Measurements from ENCODE around the gene RBM27. TPM values are rescaled to one million over a fixed set of nuclear protein-coding genes. Genes with fewer than 3 reads are reported as not detected.
"Not testable (repeated sequence)": the region's sequence is repeated elsewhere in the genome, so short reads cannot be mapped to it uniquely, and the experiment has no call there.

The RBM27 gene
- total RNA-seq: 20.7 and 21.8 TPM in 2 replicates

GRCh38 chr5:146203011-146203871 lies at the start of gene RBM27:
Gene RBM27 (plus strand): TSS chr5:146203605. CDS start chr5:146203766, 161 bp downstream.
- intact Hi-C loops (cut with micrococcal nuclease): loop anchor here (1.0 kb wide), 2 partner anchors 21 to 244 kb away; partner anchors contain the start of genes LARS1 and TCERG1

GRCh38 chr5:146158255-146158654 lies 45.1 kb upstream of the RBM27 start:
- intact Hi-C loops (cut with micrococcal nuclease): no loop called here

- intact Hi-C loops (cut with micrococcal nuclease): no loop called here
Observed at GRCh38 chr5:146164382-146164781, 39.0 kb upstream of the RBM27 start.

DNA sequence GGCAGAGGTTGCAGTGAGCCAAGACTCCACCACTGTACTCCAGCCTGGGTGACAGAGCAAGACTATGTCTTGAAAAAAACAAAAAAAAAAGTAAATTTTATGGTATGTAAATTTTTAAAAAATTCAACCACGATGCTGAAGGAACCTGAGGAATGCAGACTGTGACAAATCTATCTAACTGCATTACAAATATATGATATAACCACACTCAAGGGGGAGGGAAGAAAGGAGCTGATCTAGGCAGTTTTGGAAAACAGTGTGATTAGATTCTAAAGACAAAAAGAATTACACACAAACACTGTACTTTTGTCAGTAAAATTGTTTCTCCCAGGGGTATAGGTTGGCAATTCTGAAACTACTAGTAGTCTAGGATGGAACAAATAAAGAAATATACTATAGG lies 37.9 kb upstream of the RBM27 start:
- intact Hi-C loops (cut with micrococcal nuclease): no loop called here

DNA sequence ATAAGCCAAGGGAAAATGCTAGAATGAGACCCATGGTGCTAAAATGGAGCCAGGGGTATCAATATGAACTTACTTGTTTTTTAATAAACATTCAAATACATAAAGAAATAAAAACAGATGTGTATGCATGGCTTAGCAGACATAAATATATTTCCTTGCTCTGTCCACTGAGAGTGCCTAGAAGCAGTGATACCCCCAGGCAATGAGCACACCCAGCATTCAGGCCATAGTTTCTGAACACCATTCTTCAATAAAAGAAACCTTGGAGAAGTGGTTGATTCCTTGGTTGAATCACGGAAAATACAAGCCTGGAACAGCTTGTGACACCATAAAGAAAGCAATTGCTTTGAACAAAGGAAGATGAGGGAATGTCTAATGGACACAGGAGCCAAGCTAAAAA lies 37.5 kb upstream of the RBM27 start:
- intact Hi-C loops (cut with micrococcal nuclease): no loop called here

- intact Hi-C loops (cut with micrococcal nuclease): no loop called here
Observed at GRCh38 chr5:146169076-146169475, 34.3 kb upstream of the RBM27 start.

GRCh38 chr5:146173049-146173448 lies 30.4 kb upstream of the RBM27 start:
- intact Hi-C loops (cut with micrococcal nuclease): loop anchor here (5.0 kb wide), 1 partner anchor 34 kb away; no protein-coding TSS in a partner anchor

DNA sequence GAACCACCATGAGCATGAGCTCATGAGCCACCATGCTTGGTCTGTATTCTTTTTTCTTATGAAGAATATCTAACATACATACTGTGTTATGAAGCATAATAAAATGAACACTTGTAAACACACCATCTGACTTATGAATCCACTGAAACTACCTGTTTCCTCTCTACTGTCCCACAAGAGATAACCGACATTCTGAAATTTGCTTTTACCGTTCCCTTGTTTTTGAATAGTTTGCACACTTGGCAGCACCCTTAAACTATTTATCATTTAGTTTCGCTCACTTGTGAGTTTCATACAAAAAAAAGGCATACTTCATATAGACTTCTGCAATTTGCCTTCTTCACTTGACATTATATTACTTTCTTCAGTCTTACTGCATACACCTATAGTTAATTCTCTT lies 29.8 kb upstream of the RBM27 start:
- intact Hi-C loops (cut with micrococcal nuclease): loop anchor here (5.0 kb wide), 1 partner anchor 34 kb away; no protein-coding TSS in a partner anchor

- intact Hi-C loops (cut with micrococcal nuclease): no loop called here
Observed at GRCh38 chr5:146176805-146177204, 26.6 kb upstream of the RBM27 start.

DNA sequence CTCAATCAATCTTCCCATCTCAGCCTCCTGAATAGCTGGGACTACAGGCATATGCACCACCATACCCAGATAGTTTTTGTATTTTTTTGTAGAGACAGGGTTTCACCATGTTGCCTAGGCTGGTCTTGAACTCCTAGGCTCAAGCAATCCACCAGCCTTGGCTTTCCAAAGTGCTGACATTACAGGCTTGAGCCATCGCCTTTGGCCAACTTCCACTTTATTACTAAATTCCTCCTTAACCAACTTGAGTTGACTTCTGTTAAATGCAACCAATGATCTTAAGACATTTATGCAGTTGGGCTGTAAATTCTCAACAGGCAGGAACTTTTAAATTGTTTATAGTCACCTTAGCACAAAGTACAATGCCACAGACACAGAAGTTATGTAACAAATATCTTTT lies 23.7 kb upstream of the RBM27 start:
- intact Hi-C loops (cut with micrococcal nuclease): loop anchor here (5.0 kb wide), 1 partner anchor 242 kb away; the partner anchor contains the start of gene SH3RF2

DNA sequence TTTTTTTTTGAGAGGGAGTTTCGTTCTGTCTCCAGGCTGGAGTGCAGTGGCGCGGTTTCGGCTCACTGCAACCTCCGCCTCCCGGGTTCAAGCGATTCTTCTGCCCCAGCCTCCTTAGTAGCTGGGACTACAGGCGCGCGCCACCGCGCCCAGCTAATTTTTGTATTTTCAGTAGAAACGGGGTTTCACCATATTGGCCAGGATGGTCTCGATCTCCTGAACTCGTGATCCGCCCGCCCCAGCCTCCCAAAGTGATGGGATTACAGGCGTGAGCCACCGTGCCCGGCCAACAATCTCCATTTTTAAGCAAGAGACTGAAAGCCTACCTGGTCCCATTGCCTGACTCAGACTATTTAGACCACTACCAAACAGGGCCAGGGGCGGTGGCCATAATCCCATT lies 20.0 kb upstream of the RBM27 start:
- intact Hi-C loops (cut with micrococcal nuclease): loop anchor here (5.0 kb wide), 1 partner anchor 246 kb away; the partner anchor contains the start of gene SH3RF2

- intact Hi-C loops (cut with micrococcal nuclease): no loop called here
Observed at GRCh38 chr5:146185161-146185560, 18.2 kb upstream of the RBM27 start.

- intact Hi-C loops (cut with micrococcal nuclease): no loop called here
Observed at GRCh38 chr5:146188358-146188757, 15.0 kb upstream of the RBM27 start.

GRCh38 chr5:146192571-146193043 lies 10.8 kb upstream of the RBM27 start:
- intact Hi-C loops (cut with micrococcal nuclease): no loop called here

DNA sequence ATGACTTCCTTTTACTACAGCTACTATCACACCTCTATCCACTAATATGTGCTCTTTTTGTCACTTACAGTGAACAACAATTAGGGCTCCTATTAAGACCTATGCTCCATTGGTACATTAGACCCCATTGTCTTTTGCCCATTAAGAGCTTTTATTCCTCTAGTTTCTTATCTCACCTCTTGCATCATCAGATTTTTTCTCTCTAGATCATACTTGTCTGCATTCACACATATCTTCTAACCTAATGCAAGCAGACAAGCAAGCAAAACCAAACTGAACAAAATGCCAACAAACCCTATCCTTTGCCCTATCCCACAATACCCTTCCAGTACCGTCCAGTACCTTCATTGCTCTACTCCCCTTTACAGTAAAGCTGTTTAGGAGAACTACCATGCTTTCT lies 10.1 kb upstream of the RBM27 start:
- intact Hi-C loops (cut with micrococcal nuclease): no loop called here

DNA sequence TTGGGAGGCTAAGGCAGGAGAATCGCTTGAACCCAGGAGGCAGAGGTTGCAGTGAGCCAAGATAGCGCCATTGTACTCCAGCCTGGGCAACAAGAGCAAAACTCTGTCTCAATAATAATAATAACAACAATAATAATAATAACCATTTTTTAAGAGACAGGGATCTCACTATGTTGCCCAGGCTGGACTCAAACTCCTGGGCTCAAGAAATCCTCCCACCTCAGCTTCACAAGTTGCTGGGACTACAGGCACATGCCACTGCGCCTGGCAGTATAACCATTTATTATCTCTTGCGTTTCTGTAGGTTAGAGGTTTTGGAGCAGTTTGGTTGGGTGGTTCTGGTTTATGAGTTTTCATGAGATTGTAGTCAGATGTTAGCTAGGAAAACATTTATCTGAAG lies 8.4 kb upstream of the RBM27 start:
- intact Hi-C loops (cut with micrococcal nuclease): not testable (repeated sequence)

GRCh38 chr5:146196459-146197048 lies 6.9 kb upstream of the RBM27 start:
- intact Hi-C loops (cut with micrococcal nuclease): no loop called here

DNA sequence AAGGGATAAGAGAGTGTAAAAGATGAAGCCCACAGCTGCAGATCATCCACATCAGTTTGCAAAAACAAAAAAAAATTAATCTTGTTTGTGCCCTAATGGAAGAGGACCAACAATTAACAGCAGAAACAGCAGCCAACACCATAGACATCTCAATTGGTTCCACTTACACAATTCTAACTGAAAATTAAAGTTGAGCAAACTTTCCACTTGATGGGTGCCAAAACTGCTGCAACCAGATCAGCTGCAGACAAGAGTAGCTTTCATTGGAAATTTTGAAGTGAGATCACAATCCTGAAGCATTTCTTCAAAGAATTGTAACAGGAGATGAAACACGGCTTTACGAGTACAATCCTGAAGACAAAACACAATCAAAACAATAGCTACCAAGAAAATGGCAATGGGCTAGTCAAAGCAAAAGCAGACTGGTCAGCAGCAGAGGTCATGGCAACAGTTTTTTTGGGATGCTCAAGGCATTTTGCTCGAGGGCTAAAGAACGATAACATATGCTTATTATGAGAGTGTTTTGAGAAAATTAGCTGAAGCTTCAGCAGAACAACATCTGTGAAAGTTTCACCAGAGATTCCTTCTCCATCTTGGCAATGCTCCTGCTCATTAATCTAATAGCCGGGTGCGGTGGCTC lies 4.1 kb upstream of the RBM27 start:
- intact Hi-C loops (cut with micrococcal nuclease): no loop called here

GRCh38 chr5:146201795-146202194 lies 1.6 kb upstream of the RBM27 start:
- intact Hi-C loops (cut with micrococcal nuclease): not testable (repeated sequence)

DNA sequence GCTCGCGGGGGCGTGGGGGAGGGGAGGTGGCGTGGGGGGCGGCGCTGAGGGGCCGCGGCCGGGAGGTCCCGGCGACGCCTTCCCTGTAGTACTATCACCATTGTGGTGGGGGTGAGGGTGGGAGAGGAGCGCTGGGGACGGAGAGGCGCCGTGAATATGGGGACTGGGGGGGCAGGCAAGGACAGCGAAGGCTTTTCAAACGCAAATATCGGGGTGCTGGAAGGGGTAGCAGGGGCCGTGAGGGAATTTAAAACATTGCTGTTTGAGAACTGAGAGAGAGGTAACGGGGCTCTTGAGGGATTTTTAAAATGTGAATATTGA lies 427 bp downstream of the RBM27 start:
- intact Hi-C loops (cut with micrococcal nuclease): loop anchor here (1.0 kb wide), 2 partner anchors 22 to 243 kb away; partner anchors contain the start of genes LARS1 and TCERG1

- intact Hi-C loops (cut with micrococcal nuclease): loop anchor here (5.0 kb wide), 1 partner anchor 33 kb away; no protein-coding TSS in a partner anchor
Observed at GRCh38 chr5:146205499-146206202, 2.2 kb downstream of the RBM27 start.
